ENCODE results near the gene TSPAN11. TPM values are rescaled to one million over a fixed set of nuclear protein-coding genes. Genes with fewer than 3 reads are reported as not detected.

TSPAN11 gene
- total RNA-seq, 1 donor from 2014 or later: 19.7 TPM

DNA sequence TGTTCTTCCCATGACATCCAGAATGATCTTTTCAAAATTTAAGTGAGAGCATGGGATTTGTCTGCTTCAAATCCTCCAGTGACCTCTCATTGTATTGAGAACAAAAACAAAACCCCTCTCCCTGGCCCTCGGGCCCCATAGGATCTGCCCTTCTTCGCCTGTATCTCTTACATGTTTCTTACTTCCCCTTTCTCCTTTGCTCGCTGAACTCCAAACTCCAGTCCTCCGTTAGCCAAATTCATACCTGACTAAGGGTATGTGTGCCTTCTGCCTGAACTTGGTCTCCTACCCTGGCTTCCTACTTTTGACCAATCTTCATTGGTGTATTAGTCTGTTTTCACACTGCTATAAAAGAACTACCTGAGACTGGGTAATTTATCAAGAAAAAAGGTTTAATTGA is 13.2 kb upstream of the TSPAN11 start:
- Mint-ChIP-seq H3K4me1 (peaks cover 16% of the 10 kb centered on the region), H3K27ac (no peak overlapping the region), H3K36me3 (no peaks in the 10 kb centered on the region), H3K27me3 (ENCODE audit: low read depth) (no peaks in the 10 kb centered on the region), H3K9me3 (peaks cover 8% of the 10 kb centered on the region), H3K4me3 (no peak overlapping the region)
- DNase-seq (ENCODE audit: low spot score in 2 of 2, unreplicated experiment in 2 of 2): no peak
- TF ChIP-seq, protein P1, sequence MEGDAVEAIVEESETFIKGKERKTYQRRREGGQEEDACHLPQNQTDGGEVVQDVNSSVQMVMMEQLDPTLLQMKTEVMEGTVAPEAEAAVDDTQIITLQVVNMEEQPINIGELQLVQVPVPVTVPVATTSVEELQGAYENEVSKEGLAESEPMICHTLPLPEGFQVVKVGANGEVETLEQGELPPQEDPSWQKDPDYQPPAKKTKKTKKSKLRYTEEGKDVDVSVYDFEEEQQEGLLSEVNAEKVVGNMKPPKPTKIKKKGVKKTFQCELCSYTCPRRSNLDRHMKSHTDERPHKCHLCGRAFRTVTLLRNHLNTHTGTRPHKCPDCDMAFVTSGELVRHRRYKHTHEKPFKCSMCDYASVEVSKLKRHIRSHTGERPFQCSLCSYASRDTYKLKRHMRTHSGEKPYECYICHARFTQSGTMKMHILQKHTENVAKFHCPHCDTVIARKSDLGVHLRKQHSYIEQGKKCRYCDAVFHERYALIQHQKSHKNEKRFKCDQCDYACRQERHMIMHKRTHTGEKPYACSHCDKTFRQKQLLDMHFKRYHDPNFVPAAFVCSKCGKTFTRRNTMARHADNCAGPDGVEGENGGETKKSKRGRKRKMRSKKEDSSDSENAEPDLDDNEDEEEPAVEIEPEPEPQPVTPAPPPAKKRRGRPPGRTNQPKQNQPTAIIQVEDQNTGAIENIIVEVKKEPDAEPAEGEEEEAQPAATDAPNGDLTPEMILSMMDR (IDR thresholded peaks at IDR 0.05; ENCODE audit: unreplicated experiment): no peak

DNA sequence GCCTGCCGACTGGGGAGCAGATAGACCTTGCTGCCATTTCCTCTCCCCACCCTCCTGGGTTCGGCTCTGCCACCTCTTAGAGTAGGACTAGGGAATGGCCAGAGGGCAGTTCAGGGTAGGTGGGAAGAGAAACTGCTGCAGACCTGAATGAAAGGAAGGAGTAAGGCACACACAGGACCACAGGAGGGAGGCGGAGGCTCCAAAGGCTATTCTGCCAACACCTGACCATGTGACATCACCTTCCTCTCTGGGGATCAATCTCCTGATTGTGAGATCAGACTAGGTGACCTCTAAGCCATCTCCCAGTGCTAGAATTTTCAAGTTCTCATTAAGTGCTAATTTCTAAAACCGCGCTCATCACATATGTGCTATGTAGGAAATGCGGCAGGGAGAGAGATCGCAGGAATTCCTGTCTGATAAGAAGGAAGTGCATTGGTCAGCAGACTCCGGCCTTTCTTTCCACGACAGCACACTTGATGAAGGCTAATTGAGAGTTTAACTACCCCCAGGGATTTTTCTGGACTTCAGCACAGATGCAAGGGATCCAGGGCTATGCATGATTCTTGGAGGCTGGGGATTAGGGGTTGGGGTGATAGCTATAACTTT is 11.5 kb upstream of the TSPAN11 start:
- no peak overlapping the region for H3K4me3 Mint-ChIP-seq
- no peaks in the 10 kb centered on the region for H3K27me3 Mint-ChIP-seq (ENCODE audit: low read depth)
- TF ChIP-seq, protein P1 (IDR thresholded peaks at IDR 0.05; ENCODE audit: unreplicated experiment): no peak
- H3K27ac Mint-ChIP-seq: no peak overlapping the region
- no peak for DNase-seq (ENCODE audit: low spot score in 2 of 2, unreplicated experiment in 2 of 2)
- no peaks in the 10 kb centered on the region for H3K36me3 Mint-ChIP-seq
- H3K4me1 Mint-ChIP-seq: no peaks in the 10 kb centered on the region
- peaks cover 8% of the 10 kb centered on the region for H3K9me3 Mint-ChIP-seq

GRCh38 chr12:30923057-30923456 is 3.5 kb upstream of the TSPAN11 start:
- no peak for DNase-seq (ENCODE audit: low spot score in 2 of 2, unreplicated experiment in 2 of 2)

GRCh38 chr12:30925607-30926242 is 823 bp upstream of the TSPAN11 start:
- Mint-ChIP-seq H3K27me3 (ENCODE audit: low read depth) (peaks cover 14% of the 10 kb centered on the region), H3K27ac (peak overlapping the region; percentile 49)
- TF ChIP-seq, protein P1 (IDR thresholded peaks at IDR 0.05; ENCODE audit: unreplicated experiment): no peak

More at GRCh38 chr12:30923057-30923456, 3.5 kb upstream of the TSPAN11 start:
- peaks cover 14% of the 10 kb centered on the region for H3K27me3 Mint-ChIP-seq (ENCODE audit: low read depth)
- H3K9me3 Mint-ChIP-seq: no peaks in the 10 kb centered on the region
- no peaks in the 10 kb centered on the region for H3K36me3 Mint-ChIP-seq
- TF ChIP-seq, protein P1 (IDR thresholded peaks at IDR 0.05; ENCODE audit: unreplicated experiment): no peak
- no peak overlapping the region for H3K27ac Mint-ChIP-seq
- peaks cover 15% of the 10 kb centered on the region for H3K4me1 Mint-ChIP-seq
- H3K4me3 Mint-ChIP-seq: no peak overlapping the region

GRCh38 chr12:30927222-30927611 is 669 bp downstream of the TSPAN11 start:
- TF ChIP-seq, protein P1 (IDR thresholded peaks at IDR 0.05; ENCODE audit: unreplicated experiment): no peak
- Mint-ChIP-seq H3K27ac (peak overlapping the region; percentile 65), H3K36me3 (no peaks in the 10 kb centered on the region)

More at GRCh38 chr12:30925607-30926242, 823 bp upstream of the TSPAN11 start:
- H3K9me3 Mint-ChIP-seq: no peaks in the 10 kb centered on the region
- peak overlapping the region; percentile 65 for H3K4me3 Mint-ChIP-seq
- DNase-seq (ENCODE audit: low spot score in 2 of 2, unreplicated experiment in 2 of 2): no peak
- H3K4me1 Mint-ChIP-seq: peaks cover 40% of the 10 kb centered on the region
- no peaks in the 10 kb centered on the region for H3K36me3 Mint-ChIP-seq

More at GRCh38 chr12:30927222-30927611, 669 bp downstream of the TSPAN11 start:
- Mint-ChIP-seq H3K27me3 (ENCODE audit: low read depth) (peaks cover 14% of the 10 kb centered on the region), H3K4me1 (peaks cover 48% of the 10 kb centered on the region), H3K9me3 (no peaks in the 10 kb centered on the region), H3K4me3 (peak overlapping the region; percentile 65)
- no peak for DNase-seq (ENCODE audit: low spot score in 2 of 2, unreplicated experiment in 2 of 2)
